T-helper 2 cell treated with Interferon-gamma antibody and Interleukin-4, amounts not matched to agents 5 μg/mL and 100 μg/mL, for 36 hours (primary cell): ENCODE results near the gene MEPE.

Source experiments
- DNase-seq: peaks from one replicate; pipeline ENCODE4 v3.0.0; 2021; ENCODE audit warnings: low spot score
- H3K27ac Mint-ChIP-seq: one replicate; pipeline ENCODE4 v1.8.0; 2021; ENCODE audit warnings: mild to moderate bottlenecking, mixed read lengths
- H3K27me3 Mint-ChIP-seq: one replicate; pipeline ENCODE4 v1.8.0; 2021; ENCODE audit warnings: low read depth, mixed read lengths
- H3K36me3 Mint-ChIP-seq: one replicate; pipeline ENCODE4 v1.8.0; 2021; ENCODE audit warnings: low read depth, mixed read lengths
- H3K4me1 Mint-ChIP-seq: one replicate; pipeline ENCODE4 v1.8.0; 2021; ENCODE audit warnings: low read depth, mixed read lengths
- H3K4me3 Mint-ChIP-seq: one replicate; pipeline ENCODE4 v1.8.0; 2022; ENCODE audit warnings: mild to moderate bottlenecking, moderate library complexity, mixed read lengths
- H3K9me3 Mint-ChIP-seq: one replicate; pipeline ENCODE4 v1.8.0; 2021; ENCODE audit warnings: mixed read lengths

Gene MEPE

DNA sequence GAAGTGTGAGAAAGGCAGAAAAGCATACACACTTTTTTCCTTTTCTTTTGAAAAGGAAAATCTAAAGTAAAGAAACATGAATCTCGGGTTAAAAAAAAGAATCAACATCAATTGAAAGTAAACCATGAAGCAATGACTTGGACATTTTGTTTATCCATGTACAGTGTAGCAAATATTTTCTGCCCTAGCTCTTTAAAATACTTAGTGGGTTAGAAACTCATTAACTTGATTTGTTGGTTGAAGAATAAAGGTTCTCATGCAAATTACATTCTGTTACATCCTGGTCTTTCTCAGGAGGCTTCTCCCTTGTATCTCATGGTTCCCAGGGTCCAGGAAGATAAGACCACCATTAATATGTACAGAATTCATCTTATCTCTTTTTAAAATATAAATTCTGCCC lies 9.0 kb upstream of the MEPE start:
- Mint-ChIP-seq H3K27ac (no peak overlapping the region), H3K27me3 (no peaks in the 10 kb centered on the region), H3K4me3 (no peak overlapping the region), H3K9me3 (no peaks in the 10 kb centered on the region), H3K36me3 (no peaks in the 10 kb centered on the region), H3K4me1 (no peaks in the 10 kb centered on the region)
- DNase-seq: no peak

- H3K4me1 Mint-ChIP-seq: no peaks in the 10 kb centered on the region
- DNase-seq: no peak
- H3K27me3 Mint-ChIP-seq: peaks cover 2% of the 10 kb centered on the region
- H3K9me3 Mint-ChIP-seq: no peaks in the 10 kb centered on the region
- no peak overlapping the region for H3K4me3 Mint-ChIP-seq
- H3K27ac Mint-ChIP-seq: no peak overlapping the region
- no peaks in the 10 kb centered on the region for H3K36me3 Mint-ChIP-seq
These were observed 8.4 kb upstream of the MEPE start for GRCh38 chr4:87824352-87824751.

DNA sequence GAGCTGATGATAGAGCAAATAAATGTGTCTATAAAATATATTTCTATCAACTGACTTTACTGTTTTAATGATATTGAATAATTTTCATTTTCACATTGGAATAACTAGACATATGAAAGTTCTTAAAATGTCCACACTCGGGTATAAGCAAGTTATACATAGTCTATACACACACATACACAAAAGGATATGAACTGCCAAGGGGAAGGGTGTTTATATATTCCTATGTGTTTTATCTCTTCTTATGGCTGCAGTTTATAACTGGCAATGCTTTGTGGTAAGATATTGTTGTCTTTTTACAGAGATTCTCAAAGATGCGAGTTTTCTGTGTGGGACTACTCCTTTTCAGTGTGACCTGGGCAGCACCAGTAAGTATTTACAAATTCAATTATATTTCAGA lies 1.6 kb downstream of the MEPE start:
- Mint-ChIP-seq H3K36me3 (no peaks in the 10 kb centered on the region), H3K4me3 (no peak overlapping the region), H3K9me3 (no peaks in the 10 kb centered on the region)

GRCh38 chr4:87835197-87835596 lies 2.4 kb downstream of the MEPE start:
- Mint-ChIP-seq H3K27me3 (peaks cover 15% of the 10 kb centered on the region), H3K4me1 (no peaks in the 10 kb centered on the region), H3K27ac (no peak overlapping the region), H3K36me3 (no peaks in the 10 kb centered on the region), H3K9me3 (no peaks in the 10 kb centered on the region), H3K4me3 (no peak overlapping the region)
- no peak for DNase-seq

More for the DNA sequence above, 1.6 kb downstream of the MEPE start:
- Mint-ChIP-seq H3K27ac (no peak overlapping the region), H3K4me1 (no peaks in the 10 kb centered on the region), H3K27me3 (peaks cover 17% of the 10 kb centered on the region)
- DNase-seq: no peak

GRCh38 chr4:87835743-87836142 lies 3.0 kb downstream of the MEPE start:
- DNase-seq: no peak
- H3K27me3 Mint-ChIP-seq: peaks cover 20% of the 10 kb centered on the region
- H3K4me3 Mint-ChIP-seq: no peak overlapping the region
- H3K27ac Mint-ChIP-seq: no peak overlapping the region
- H3K36me3 Mint-ChIP-seq: no peaks in the 10 kb centered on the region
- no peaks in the 10 kb centered on the region for H3K9me3 Mint-ChIP-seq
- no peaks in the 10 kb centered on the region for H3K4me1 Mint-ChIP-seq

DNA sequence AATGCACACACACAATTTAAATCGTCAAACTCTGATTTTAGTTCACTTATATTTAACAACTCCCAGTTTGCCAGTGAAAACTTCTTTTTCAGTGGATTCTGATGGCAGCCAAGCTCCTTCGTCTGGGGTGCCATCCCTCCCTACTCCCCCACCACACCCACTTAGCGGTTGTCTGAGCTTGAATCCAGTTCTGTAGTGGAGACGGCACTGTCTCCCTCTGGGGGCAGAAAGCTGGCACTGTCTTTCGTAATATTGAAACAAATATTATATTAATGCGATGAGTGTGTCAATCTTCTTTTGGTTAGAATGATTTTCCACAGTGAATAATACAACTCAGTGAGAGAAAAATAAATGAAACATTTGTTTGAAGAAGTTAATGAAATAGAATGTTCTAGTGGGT lies 5.4 kb downstream of the MEPE start:
- H3K9me3 Mint-ChIP-seq: no peaks in the 10 kb centered on the region
- no peak for DNase-seq
- no peaks in the 10 kb centered on the region for H3K4me1 Mint-ChIP-seq
- H3K36me3 Mint-ChIP-seq: no peaks in the 10 kb centered on the region
- no peak overlapping the region for H3K4me3 Mint-ChIP-seq
- no peak overlapping the region for H3K27ac Mint-ChIP-seq
- peaks cover 20% of the 10 kb centered on the region for H3K27me3 Mint-ChIP-seq

GRCh38 chr4:87838890-87839591 lies 6.3 kb downstream of the MEPE start:
- H3K27ac Mint-ChIP-seq: no peak overlapping the region
- H3K4me3 Mint-ChIP-seq: no peak overlapping the region
- H3K36me3 Mint-ChIP-seq: no peaks in the 10 kb centered on the region
- H3K27me3 Mint-ChIP-seq: peaks cover 22% of the 10 kb centered on the region
- no peak for DNase-seq
- H3K4me1 Mint-ChIP-seq: no peaks in the 10 kb centered on the region
- no peaks in the 10 kb centered on the region for H3K9me3 Mint-ChIP-seq

DNA sequence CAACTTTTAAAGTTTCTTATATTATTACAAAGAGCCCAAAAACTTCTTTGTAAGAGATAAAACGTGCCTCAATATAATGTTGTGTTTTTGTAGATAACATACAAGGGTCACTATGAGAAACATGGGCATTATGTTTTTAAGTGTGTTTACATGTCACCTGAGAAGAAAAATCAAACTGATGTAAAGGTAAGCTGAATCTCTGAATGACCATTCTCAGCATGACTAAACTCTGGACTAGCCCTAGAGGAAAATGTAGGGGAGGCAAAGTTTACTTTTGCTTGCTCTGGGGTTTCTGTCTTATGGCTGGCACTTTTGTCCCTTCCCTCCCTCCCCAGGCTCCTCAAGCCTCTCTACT lies 6.8 kb downstream of the MEPE start:
- Mint-ChIP-seq H3K4me3 (no peak overlapping the region), H3K27me3 (peaks cover 26% of the 10 kb centered on the region), H3K9me3 (no peaks in the 10 kb centered on the region), H3K27ac (no peak overlapping the region), H3K36me3 (no peaks in the 10 kb centered on the region), H3K4me1 (no peaks in the 10 kb centered on the region)
- no peak for DNase-seq

DNA sequence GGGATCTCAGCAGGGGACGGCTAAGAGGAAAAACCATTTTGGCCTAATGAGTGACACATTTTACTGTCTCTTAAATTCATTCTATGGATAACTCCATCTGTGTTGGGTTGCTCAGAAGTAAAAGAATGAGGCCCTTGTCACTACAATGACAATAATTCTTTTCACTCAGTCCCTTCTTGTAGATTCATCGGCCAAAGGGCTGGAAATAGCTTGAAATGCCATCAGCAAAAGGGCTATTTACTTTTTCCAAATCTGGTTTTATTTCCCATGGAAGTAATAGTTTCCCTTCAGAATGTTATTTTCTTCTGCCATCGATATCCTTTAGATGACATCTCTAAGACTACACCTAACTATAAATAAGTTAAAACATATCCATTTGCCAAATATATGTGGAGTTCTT lies 7.4 kb downstream of the MEPE start:
- Mint-ChIP-seq H3K36me3 (no peaks in the 10 kb centered on the region), H3K4me3 (no peak overlapping the region), H3K27me3 (peaks cover 25% of the 10 kb centered on the region), H3K9me3 (no peaks in the 10 kb centered on the region), H3K27ac (no peak overlapping the region), H3K4me1 (no peaks in the 10 kb centered on the region)
- no peak for DNase-seq

DNA sequence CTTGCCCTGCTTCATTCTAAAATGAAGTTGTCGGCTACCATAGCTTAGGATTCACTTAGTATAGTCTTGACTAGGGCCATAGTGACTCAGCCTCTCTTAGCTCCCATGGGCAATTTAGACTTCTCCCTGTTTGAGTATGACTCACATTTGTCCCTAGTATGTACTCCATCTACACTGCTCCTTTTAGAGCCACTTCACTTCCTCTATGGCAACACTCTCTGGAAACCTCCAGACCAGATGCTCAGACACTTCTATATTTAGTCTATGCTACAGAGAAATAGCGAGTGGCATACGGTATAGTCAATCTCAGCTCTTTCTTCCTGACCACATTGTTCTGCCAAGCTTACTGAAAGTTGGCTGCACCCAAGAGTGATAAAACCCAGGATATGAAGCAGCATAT lies 11.2 kb downstream of the MEPE start:
- DNase-seq: no peak
- H3K9me3 Mint-ChIP-seq: no peaks in the 10 kb centered on the region
- H3K27ac Mint-ChIP-seq: no peak overlapping the region
- peaks cover 40% of the 10 kb centered on the region for H3K27me3 Mint-ChIP-seq
- H3K4me3 Mint-ChIP-seq: no peak overlapping the region
- H3K36me3 Mint-ChIP-seq: no peaks in the 10 kb centered on the region
- no peaks in the 10 kb centered on the region for H3K4me1 Mint-ChIP-seq

DNA sequence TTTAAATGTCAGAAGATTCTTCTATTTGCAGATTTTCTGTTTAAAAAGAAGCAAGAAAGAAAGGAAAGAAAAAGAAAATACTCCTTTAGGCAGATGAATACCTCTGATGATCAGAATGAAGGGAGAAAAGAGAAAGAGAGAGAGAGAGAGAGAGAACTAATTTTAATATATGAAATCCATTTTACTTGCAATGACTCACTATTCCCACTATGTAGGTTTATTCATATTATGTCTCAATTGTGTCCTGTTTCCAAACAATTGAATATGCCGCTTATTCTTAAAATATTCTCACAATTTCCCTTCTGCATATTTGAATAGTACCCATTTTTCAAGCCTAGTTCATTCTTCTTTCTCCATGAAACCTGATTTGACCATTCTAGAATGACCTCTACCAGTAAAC lies 11.7 kb downstream of the MEPE start:
- Mint-ChIP-seq H3K9me3 (no peaks in the 10 kb centered on the region), H3K27me3 (peaks cover 40% of the 10 kb centered on the region), H3K4me3 (no peak overlapping the region), H3K36me3 (no peaks in the 10 kb centered on the region), H3K4me1 (peaks cover 4% of the 10 kb centered on the region), H3K27ac (no peak overlapping the region)
- DNase-seq: no peak

DNA sequence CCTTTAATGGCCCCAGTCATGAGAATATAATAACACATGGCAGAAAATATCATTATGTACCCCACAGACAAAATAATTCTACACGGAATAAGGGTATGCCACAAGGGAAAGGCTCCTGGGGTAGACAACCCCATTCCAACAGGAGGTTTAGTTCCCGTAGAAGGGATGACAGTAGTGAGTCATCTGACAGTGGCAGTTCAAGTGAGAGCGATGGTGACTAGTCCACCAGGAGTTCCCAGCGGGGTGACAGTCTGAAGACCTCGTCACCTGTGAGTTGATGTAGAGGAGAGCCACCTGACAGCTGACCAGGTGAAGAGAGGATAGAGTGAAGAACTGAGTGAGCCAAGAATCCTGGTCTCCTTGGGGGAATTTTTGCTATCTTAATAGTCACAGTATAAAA lies 13.5 kb downstream of the MEPE start:
- no peak for DNase-seq
- Mint-ChIP-seq H3K27me3 (peaks cover 33% of the 10 kb centered on the region), H3K36me3 (no peaks in the 10 kb centered on the region)

GRCh38 chr4:87848622-87849351 lies 16.0 kb downstream of the MEPE start:
- no peaks in the 10 kb centered on the region for H3K9me3 Mint-ChIP-seq
- H3K4me1 Mint-ChIP-seq: peaks cover 13% of the 10 kb centered on the region
- peaks cover 34% of the 10 kb centered on the region for H3K27me3 Mint-ChIP-seq
- peak overlapping the region; percentile 49 for H3K4me3 Mint-ChIP-seq
- peak; percentile 13 for DNase-seq
- H3K36me3 Mint-ChIP-seq: no peaks in the 10 kb centered on the region
- H3K27ac Mint-ChIP-seq: no peak overlapping the region

More for the DNA sequence above, 13.5 kb downstream of the MEPE start:
- H3K4me1 Mint-ChIP-seq: peaks cover 10% of the 10 kb centered on the region
- H3K27ac Mint-ChIP-seq: no peak overlapping the region
- H3K4me3 Mint-ChIP-seq: no peak overlapping the region
- H3K9me3 Mint-ChIP-seq: no peaks in the 10 kb centered on the region

GRCh38 chr4:87849612-87850011 lies 16.8 kb downstream of the MEPE start:
- H3K9me3 Mint-ChIP-seq: no peaks in the 10 kb centered on the region
- no peaks in the 10 kb centered on the region for H3K36me3 Mint-ChIP-seq
- H3K4me1 Mint-ChIP-seq: peaks cover 13% of the 10 kb centered on the region
- H3K27me3 Mint-ChIP-seq: peaks cover 28% of the 10 kb centered on the region
- no peak overlapping the region for H3K27ac Mint-ChIP-seq
- no peak for DNase-seq
- no peak overlapping the region for H3K4me3 Mint-ChIP-seq

DNA sequence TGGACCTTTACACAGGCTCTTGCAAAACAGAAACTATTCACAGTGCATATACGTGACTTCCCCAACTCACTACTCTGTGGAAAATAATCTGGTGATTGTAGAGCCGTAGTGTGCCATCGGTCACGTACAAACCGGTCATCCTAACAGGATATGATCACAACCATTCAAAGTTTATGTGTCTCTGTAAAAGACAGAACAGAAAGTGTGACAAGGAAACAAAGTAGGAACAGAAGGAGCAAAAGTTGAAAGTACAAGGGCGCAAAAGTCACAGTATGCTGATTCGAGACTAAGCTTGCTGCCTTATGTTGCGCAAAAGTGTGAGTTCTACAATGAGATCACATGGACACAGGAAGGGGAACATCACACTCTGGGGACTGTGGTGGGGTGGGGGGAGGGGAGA lies 18.6 kb downstream of the MEPE start:
- no peak overlapping the region for H3K27ac Mint-ChIP-seq
- H3K9me3 Mint-ChIP-seq: no peaks in the 10 kb centered on the region
- no peak overlapping the region for H3K4me3 Mint-ChIP-seq
- no peaks in the 10 kb centered on the region for H3K36me3 Mint-ChIP-seq
- H3K4me1 Mint-ChIP-seq: peaks cover 13% of the 10 kb centered on the region
- DNase-seq: no peak
- peaks cover 23% of the 10 kb centered on the region for H3K27me3 Mint-ChIP-seq
